GM12801 (cell line): ENCODE results near the gene FOXL1.

Source experiments
- TF ChIP-seq, protein P1 (sequence below): IDR thresholded peaks from one replicate; pipeline ENCODE4 v1.5.1; 2011; ENCODE audit warnings: control low read depth; ENCODE audit not compliant: insufficient read length; ENCODE audit errors: extremely low read depth

The FOXL1 gene

GRCh38 chr16:86591270-86591669, 12.9 kb downstream of the FOXL1 start:
- TF ChIP-seq, protein P1, sequence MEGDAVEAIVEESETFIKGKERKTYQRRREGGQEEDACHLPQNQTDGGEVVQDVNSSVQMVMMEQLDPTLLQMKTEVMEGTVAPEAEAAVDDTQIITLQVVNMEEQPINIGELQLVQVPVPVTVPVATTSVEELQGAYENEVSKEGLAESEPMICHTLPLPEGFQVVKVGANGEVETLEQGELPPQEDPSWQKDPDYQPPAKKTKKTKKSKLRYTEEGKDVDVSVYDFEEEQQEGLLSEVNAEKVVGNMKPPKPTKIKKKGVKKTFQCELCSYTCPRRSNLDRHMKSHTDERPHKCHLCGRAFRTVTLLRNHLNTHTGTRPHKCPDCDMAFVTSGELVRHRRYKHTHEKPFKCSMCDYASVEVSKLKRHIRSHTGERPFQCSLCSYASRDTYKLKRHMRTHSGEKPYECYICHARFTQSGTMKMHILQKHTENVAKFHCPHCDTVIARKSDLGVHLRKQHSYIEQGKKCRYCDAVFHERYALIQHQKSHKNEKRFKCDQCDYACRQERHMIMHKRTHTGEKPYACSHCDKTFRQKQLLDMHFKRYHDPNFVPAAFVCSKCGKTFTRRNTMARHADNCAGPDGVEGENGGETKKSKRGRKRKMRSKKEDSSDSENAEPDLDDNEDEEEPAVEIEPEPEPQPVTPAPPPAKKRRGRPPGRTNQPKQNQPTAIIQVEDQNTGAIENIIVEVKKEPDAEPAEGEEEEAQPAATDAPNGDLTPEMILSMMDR = no peak

- TF ChIP-seq, protein P1 = no peak
Observed at GRCh38 chr16:86593913-86594620, 15.7 kb downstream of the FOXL1 start.

DNA sequence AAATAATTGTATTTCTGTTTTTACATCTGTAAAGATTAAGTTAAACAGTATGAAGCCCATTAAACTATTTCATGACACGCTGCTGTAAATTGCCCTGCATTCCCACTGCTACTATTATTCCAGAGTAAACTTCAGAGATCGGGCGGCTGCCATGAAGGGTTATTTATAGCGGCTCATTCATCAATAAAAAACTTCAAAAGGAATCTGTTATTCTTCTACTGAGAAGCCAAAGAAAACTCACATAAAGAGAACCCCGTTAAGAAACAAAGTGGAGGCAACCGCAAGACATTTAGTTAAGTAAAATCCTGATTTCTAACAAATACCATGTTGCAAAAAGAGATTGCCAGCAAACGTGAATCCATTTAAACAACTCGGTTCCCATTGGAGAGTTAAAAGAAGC, 16.4 kb downstream of the FOXL1 start:
- TF ChIP-seq, protein P1 = no peak

GRCh38 chr16:86595983-86596605, 17.7 kb downstream of the FOXL1 start:
- TF ChIP-seq, protein P1 = no peak

GRCh38 chr16:86597126-86597879, 19.0 kb downstream of the FOXL1 start:
- TF ChIP-seq, protein P1 = no peak

DNA sequence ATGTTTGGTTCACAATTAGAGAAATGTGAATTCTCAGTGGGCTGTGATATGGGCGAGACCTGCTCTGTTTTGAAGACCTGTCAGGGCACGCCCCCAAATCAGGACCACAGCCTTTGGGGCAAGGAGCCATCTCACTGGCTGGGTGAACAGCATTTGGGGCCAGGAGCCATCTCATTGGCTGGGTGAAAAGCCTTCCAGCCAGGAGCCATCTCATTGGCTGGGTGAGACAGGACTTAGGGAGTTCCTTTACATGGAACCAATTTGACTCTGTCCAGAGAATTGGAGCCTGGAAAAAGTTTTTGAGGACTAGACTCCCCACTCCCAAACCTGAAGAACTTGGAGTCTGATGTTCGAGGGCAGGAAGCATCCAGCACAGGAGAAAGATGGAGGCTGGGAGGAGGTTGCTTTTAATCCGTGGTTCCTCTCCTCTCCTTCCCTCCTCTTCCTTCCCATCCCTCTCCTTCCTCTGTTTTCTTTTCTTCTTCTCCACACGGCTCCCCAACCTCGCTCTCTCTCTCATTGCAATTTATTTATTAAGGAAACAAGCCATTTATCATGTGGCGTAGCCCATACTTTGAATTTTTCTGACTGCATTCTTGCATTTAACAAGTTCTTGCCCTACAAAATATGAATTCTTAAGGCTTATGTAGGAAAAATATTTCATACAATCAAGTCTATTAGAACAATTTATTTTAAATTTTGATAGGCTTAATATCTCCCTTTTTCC, 19.7 kb downstream of the FOXL1 start:
- TF ChIP-seq, protein P1 = no peak
